GM23248 (cell line): Measurements from ENCODE around the gene CCDC59. TPM values are rescaled to one million over a fixed set of nuclear protein-coding genes. Genes with fewer than 3 reads are reported as not detected.
"Not testable (repeated sequence)": the region's sequence is repeated elsewhere in the genome, so short reads cannot be mapped to it uniquely, and the experiment has no call there.

ENCODE experiments used
- DNase-seq: peaks from one replicate; pipeline ENCODE4 v3.0.0-alpha.2; 2015
- H2AFZ ChIP-seq: fragments of 200-600 bp; sonication (generic); 2 replicates; pipeline ENCODE4 v1.6.1; 2016; ENCODE audit warnings: antibody characterized with exemption
- H3F3A ChIP-seq: fragments of 200-600 bp; sonication (generic); 2 replicates; pipeline ENCODE4 v1.6.1; 2016; ENCODE audit warnings: mild to moderate bottlenecking, antibody characterized with exemption, mixed run types; ENCODE audit not compliant: insufficient read depth
- H3K27ac ChIP-seq: fragments of 200-600 bp; sonication (generic); 2 replicates; pipeline ENCODE4 v1.5.1; 2016; ENCODE audit warnings: mild to moderate bottlenecking
- H3K27me3 ChIP-seq: fragments of 200-600 bp; sonication (generic); replicated peaks from 2 replicates; pipeline ENCODE4 v1.6.1; 2016; ENCODE audit warnings: mild to moderate bottlenecking; ENCODE audit not compliant: insufficient read depth
- H3K36me3 ChIP-seq: fragments of 200-600 bp; sonication (generic); 2 replicates; pipeline ENCODE4 v1.6.1; 2016; ENCODE audit warnings: low read depth, mild to moderate bottlenecking
- H3K4me1 ChIP-seq: fragments of 200-600 bp; sonication (generic); 2 replicates; pipeline ENCODE4 v1.6.1; 2016; ENCODE audit warnings: mild to moderate bottlenecking; ENCODE audit not compliant: insufficient read depth
- H3K4me2 ChIP-seq: fragments of 200-600 bp; sonication (generic); one replicate; pipeline ENCODE4 v1.6.1; 2016; ENCODE audit warnings: mild to moderate bottlenecking; ENCODE audit not compliant: unreplicated experiment
- H3K4me3 ChIP-seq: fragments of 200-600 bp; sonication (generic); 2 replicates; pipeline ENCODE4 v1.5.1; 2016; ENCODE audit warnings: mild to moderate bottlenecking
- H3K79me2 ChIP-seq: fragments of 200-600 bp; sonication (generic); 2 replicates; pipeline ENCODE4 v1.6.1; 2016; ENCODE audit warnings: mild to moderate bottlenecking; ENCODE audit not compliant: insufficient read depth
- H3K9ac ChIP-seq: fragments of 200-600 bp; sonication (generic); 2 replicates; pipeline ENCODE4 v1.6.1; 2016; ENCODE audit warnings: mild to moderate bottlenecking
- H3K9me2 ChIP-seq: fragments of 200-600 bp; sonication (generic); 2 replicates; pipeline ENCODE4 v1.6.1; 2016; ENCODE audit warnings: mixed run types, mild to moderate bottlenecking, moderate library complexity; ENCODE audit not compliant: insufficient read depth
- H3K9me3 ChIP-seq: fragments of 200-600 bp; sonication (generic); one replicate; pipeline ENCODE4 v1.6.1; 2017; ENCODE audit warnings: low read depth
- H4K20me1 ChIP-seq: fragments of 200-600 bp; sonication (generic); 2 replicates; pipeline ENCODE4 v1.6.0; 2016; ENCODE audit not compliant: insufficient read depth
- EZH2 ChIP-seq: fragments of 200-600 bp; sonication (generic); IDR thresholded peaks from 2 replicates; pipeline ENCODE4 v1.6.1; 2018; ENCODE audit warnings: antibody characterized with exemption, mild to moderate bottlenecking; ENCODE audit not compliant: insufficient read depth, poor library complexity, severe bottlenecking
- EZH2phosphoT487 ChIP-seq: fragments of 200-600 bp; sonication (generic); IDR thresholded peaks from 2 replicates; pipeline ENCODE4 v1.6.1; 2018; ENCODE audit warnings: antibody characterized with exemption, moderate library complexity, mild to moderate bottlenecking, low read depth; ENCODE audit not compliant: insufficient read depth
- WGBS, 2 experiments: methylation state at CpG; one replicate each; pipeline ENCODE4 v1.1.6; 2015 to 2017; ENCODE audit warnings: low lambda C conversion rate in 2 of 2, low coverage in 1 of 2; ENCODE audit errors: missing lambda C conversion rate in 2 of 2; 5-methylcytosine and 5-hydroxymethylcytosine counted together
- in situ Hi-C: fragments of 300-500 bp; cut with MboI; formaldehyde crosslinking; loops from 2 replicates; pipeline ENCODE4 v1.15.0; 2020
- polyA plus RNA-seq: library from polyadenylated mRNA; unstranded; fragments of >200 nt; fragmentation: Nextera tagmentation; extraction: Ambion mirVana; gene quantifications from 2 replicates; pipeline ENCODE4 v1.2.1, GENCODE V29; 2016
- total RNA-seq: library from RNA; depleted of rRNA; stranded (reverse); fragments of >200 nt; shearing (Covaris generic); gene quantifications from 2 replicates; pipeline ENCODE4 v1.2.3, GENCODE V29; 2014

CCDC59 gene
- total and polyA plus RNA-seq, 2 experiments from 2014 or later = 49.9 to 59.5 TPM

- H3K4me1 ChIP-seq = peaks cover 8% of the 10 kb centered on the region; the same call in 1 of the 2 replicates
- 55 to 57% methylated on average over 4 of the region's 4 CpGs for WGBS, 2 experiments
- H3K27ac ChIP-seq = no peak overlapping the region
- H3K9me3 ChIP-seq = no peaks in the 10 kb centered on the region
- DNase-seq = no peak
- no peak overlapping the region for H3K4me2 ChIP-seq
- H3K9me2 ChIP-seq = no peaks in the 10 kb centered on the region
- no peaks in the 10 kb centered on the region for H3K36me3 ChIP-seq
- in situ Hi-C loops = no loop called here
- no peaks in the 10 kb centered on the region for H3F3A ChIP-seq
- H3K79me2 ChIP-seq = peaks cover 43% of the 10 kb centered on the region
- H2AFZ ChIP-seq = no peak overlapping the region
- no peaks in the 10 kb centered on the region for H3K27me3 ChIP-seq
- no peak overlapping the region for H3K4me3 ChIP-seq
- TF ChIP-seq EZH2 (no peak), EZH2phosphoT487 (no peak)
- no peak overlapping the region for H3K9ac ChIP-seq
- H4K20me1 ChIP-seq = no peaks in the 10 kb centered on the region; the same call in 1 of the 2 replicates
Observed at GRCh38 chr12:82363990-82364389, 5.8 kb upstream of the CCDC59 start.

- in situ Hi-C loops = no loop called here
- WGBS, 2 experiments = 83 to 92% methylated on average over 17 to 20 of the region's 22 CpGs
- no peak for DNase-seq
- Histone ChIP-seq H3K4me3 (no peak overlapping the region), H2AFZ (no peak overlapping the region), H3K4me2 (no peak overlapping the region), H4K20me1 (no peaks in the 10 kb centered on the region; the same call in 1 of the 2 replicates), H3K9me3 (no peaks in the 10 kb centered on the region), H3K27ac (no peak overlapping the region), H3F3A (no peaks in the 10 kb centered on the region), H3K27me3 (no peaks in the 10 kb centered on the region), H3K9me2 (no peaks in the 10 kb centered on the region), H3K4me1 (peaks cover 16% of the 10 kb centered on the region), H3K79me2 (peaks cover 49% of the 10 kb centered on the region), H3K36me3 (0 out of 2 replicates have a peak, but pooled peaks cover 2% of the 10 kb centered on the region), H3K9ac (no peak overlapping the region)
- no peak for TF ChIP-seq EZH2phosphoT487
Observed at GRCh38 chr12:82361461-82361915, 3.3 kb upstream of the CCDC59 start.

GRCh38 chr12:82360834-82361233 is 2.6 kb upstream of the CCDC59 start:
- Histone ChIP-seq H3K79me2 (peaks cover 53% of the 10 kb centered on the region), H3K4me1 (peaks cover 23% of the 10 kb centered on the region)
- H3K9me2 ChIP-seq, H3K4me2 ChIP-seq, DNase-seq, H3K4me3 ChIP-seq, H4K20me1 ChIP-seq, H2AFZ ChIP-seq, H3K9ac ChIP-seq, H3K9me3 ChIP-seq, H3K36me3 ChIP-seq, H3K27me3 ChIP-seq, in situ Hi-C loops, H3K27ac ChIP-seq, H3F3A ChIP-seq: not testable (repeated sequence)
- WGBS, 2 experiments = 97 to 99% methylated on average over 11 of the region's 11 CpGs

DNA sequence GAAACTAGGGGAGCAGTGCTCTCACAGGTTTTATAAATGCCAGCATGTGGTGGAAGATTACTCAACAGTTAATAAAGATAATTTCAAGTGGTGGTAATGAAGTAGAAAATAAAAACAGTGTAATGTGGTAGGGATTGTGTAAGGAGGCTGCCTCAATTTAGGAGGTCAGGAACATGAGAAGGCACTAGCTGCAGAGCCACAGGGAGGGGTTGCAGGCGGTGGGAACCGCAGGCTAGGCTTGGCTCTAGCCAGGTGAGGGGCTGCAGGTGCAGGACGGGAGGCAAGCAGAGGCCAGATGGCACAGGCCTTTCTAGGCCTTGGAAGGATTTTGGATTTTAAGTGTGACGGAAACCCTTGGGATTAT is 910 bp upstream of the CCDC59 start:
- Histone ChIP-seq H4K20me1 (no peaks in the 10 kb centered on the region; the same call in 1 of the 2 replicates), H2AFZ (peak overlapping the region; percentile 99), H3K9me3 (no peaks in the 10 kb centered on the region), H3K79me2 (peaks cover 58% of the 10 kb centered on the region), H3K4me3 (peak overlapping the region; percentile 100), H3K9me2 (no peaks in the 10 kb centered on the region), H3K4me1 (peaks cover 24% of the 10 kb centered on the region), H3K27ac (peak overlapping the region; percentile 99), H3K27me3 (no peaks in the 10 kb centered on the region), H3F3A (no peaks in the 10 kb centered on the region), H3K36me3 (peaks cover 23% of the 10 kb centered on the region), H3K9ac (peak overlapping the region; percentile 99), H3K4me2 (peak overlapping the region; percentile 96)
- 0 to 2% methylated on average over 4 of the region's 4 CpGs for WGBS, 2 experiments
- TF ChIP-seq EZH2 = no peak
- DNase-seq = peak; percentile 49
- in situ Hi-C loops = no loop called here

GRCh38 chr12:82357845-82358199 is 365 bp downstream of the CCDC59 start:
- Histone ChIP-seq H3K4me1 (peaks cover 24% of the 10 kb centered on the region), H3K36me3 (peaks cover 36% of the 10 kb centered on the region), H3K9me2 (no peaks in the 10 kb centered on the region), H3K79me2 (peaks cover 55% of the 10 kb centered on the region), H3F3A (no peaks in the 10 kb centered on the region), H3K27me3 (no peaks in the 10 kb centered on the region), H3K4me3 (peak overlapping the region; percentile 100), H2AFZ (peak overlapping the region; percentile 99), H3K4me2 (peak overlapping the region; percentile 98), H3K27ac (peak overlapping the region; percentile 99), H3K9ac (peak overlapping the region; percentile 99), H4K20me1 (no peaks in the 10 kb centered on the region), H3K9me3 (no peaks in the 10 kb centered on the region)
- 1 to 2% methylated on average over 10 of the region's 10 CpGs for WGBS, 2 experiments
- in situ Hi-C loops = no loop called here
- TF ChIP-seq EZH2phosphoT487 (no peak), EZH2 (no peak)
- peak; percentile 36 for DNase-seq
